Activated naive CD8-positive, alpha-beta T cell treated with anti-CD3 and anti-CD28 coated beads, Interleukin-2, amount 50 U/mL, for 16 hours (primary cell): Measurements from ENCODE around the gene NOP16.
"Not testable (repeated sequence)": the region's sequence is repeated elsewhere in the genome, so short reads cannot be mapped to it uniquely, and the experiment has no call there.

ENCODE experiments used
- DNase-seq: peaks from one replicate; pipeline ENCODE4 v3.0.0-alpha.2; 2020; ENCODE audit warnings: low read depth, low spot score

The NOP16 gene

GRCh38 chr5:176409765-176410164 lies 21.4 kb upstream of the NOP16 start:
- no peak for DNase-seq

- no peak for DNase-seq
These were observed 20.2 kb upstream of the NOP16 start for GRCh38 chr5:176408590-176408989.

GRCh38 chr5:176408252-176408573 lies 19.8 kb upstream of the NOP16 start:
- not testable (repeated sequence) for DNase-seq

- DNase-seq: no peak
These were observed 19.3 kb upstream of the NOP16 start for GRCh38 chr5:176407456-176408251.

GRCh38 chr5:176406436-176407052 lies 18.1 kb upstream of the NOP16 start:
- no peak for DNase-seq

GRCh38 chr5:176405656-176406435 lies 17.4 kb upstream of the NOP16 start:
- no peak for DNase-seq

- DNase-seq: no peak
These were observed 13.1 kb upstream of the NOP16 start for GRCh38 chr5:176401281-176402205.

- no peak for DNase-seq
These were observed 12.2 kb upstream of the NOP16 start for GRCh38 chr5:176400382-176401156.

- DNase-seq: no peak
These were observed 9.5 kb upstream of the NOP16 start for GRCh38 chr5:176397736-176398420.

GRCh38 chr5:176396330-176396729 lies 7.9 kb upstream of the NOP16 start:
- DNase-seq: no peak

- DNase-seq: no peak
These were observed 6.7 kb upstream of the NOP16 start for GRCh38 chr5:176394881-176395675.

GRCh38 chr5:176394096-176394495 lies 5.7 kb upstream of the NOP16 start:
- no peak for DNase-seq

GRCh38 chr5:176392526-176392925 lies 4.1 kb upstream of the NOP16 start:
- DNase-seq: no peak

GRCh38 chr5:176391999-176392398 lies 3.6 kb upstream of the NOP16 start:
- no peak for DNase-seq

- no peak for DNase-seq
These were observed 3.1 kb upstream of the NOP16 start for GRCh38 chr5:176391479-176391878.

GRCh38 chr5:176389135-176390123 lies 1.0 kb upstream of the NOP16 start:
- DNase-seq: no peak

- DNase-seq: no peak
These were observed 375 bp downstream of the NOP16 start for GRCh38 chr5:176388003-176388443.

- DNase-seq: no peak
These were observed 943 bp downstream of the NOP16 start for GRCh38 chr5:176387384-176387925.
